ENCODE data around the gene FBXL13. TPM values are rescaled to one million over a fixed set of nuclear protein-coding genes. Genes with fewer than 3 reads are reported as not detected.

Gene FBXL13
- total RNA-seq, 2 donors from 2014 or later: 0.95 to 2.5 TPM

GRCh38 chr7:102918845-102919244, 155.8 kb downstream of the FBXL13 start:
- ATAC-seq (ENCODE audit: insufficient number of reproducible peaks, low FRiP score, low read depth): no peak
- Histone ChIP-seq H3K36me3 (no peaks in the 10 kb centered on the region), H3K4me3 (no peak overlapping the region), H3K9me3 (no peaks in the 10 kb centered on the region), H3K27me3 (replicated peaks; ENCODE audit: insufficient read depth) (no peaks in the 10 kb centered on the region), H3K27ac (no peak overlapping the region), H3K4me1 (ENCODE audit: control insufficient read depth in 1 of 2, low read depth in 2 of 2) (peaks cover 31 to 40% of the 10 kb centered on the region in 2 donors)
- DNase-seq (ENCODE audit: low spot score): no peak
- TF ChIP-seq, protein P1, sequence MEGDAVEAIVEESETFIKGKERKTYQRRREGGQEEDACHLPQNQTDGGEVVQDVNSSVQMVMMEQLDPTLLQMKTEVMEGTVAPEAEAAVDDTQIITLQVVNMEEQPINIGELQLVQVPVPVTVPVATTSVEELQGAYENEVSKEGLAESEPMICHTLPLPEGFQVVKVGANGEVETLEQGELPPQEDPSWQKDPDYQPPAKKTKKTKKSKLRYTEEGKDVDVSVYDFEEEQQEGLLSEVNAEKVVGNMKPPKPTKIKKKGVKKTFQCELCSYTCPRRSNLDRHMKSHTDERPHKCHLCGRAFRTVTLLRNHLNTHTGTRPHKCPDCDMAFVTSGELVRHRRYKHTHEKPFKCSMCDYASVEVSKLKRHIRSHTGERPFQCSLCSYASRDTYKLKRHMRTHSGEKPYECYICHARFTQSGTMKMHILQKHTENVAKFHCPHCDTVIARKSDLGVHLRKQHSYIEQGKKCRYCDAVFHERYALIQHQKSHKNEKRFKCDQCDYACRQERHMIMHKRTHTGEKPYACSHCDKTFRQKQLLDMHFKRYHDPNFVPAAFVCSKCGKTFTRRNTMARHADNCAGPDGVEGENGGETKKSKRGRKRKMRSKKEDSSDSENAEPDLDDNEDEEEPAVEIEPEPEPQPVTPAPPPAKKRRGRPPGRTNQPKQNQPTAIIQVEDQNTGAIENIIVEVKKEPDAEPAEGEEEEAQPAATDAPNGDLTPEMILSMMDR (IDR thresholded peaks at IDR 0.05): no peak

DNA sequence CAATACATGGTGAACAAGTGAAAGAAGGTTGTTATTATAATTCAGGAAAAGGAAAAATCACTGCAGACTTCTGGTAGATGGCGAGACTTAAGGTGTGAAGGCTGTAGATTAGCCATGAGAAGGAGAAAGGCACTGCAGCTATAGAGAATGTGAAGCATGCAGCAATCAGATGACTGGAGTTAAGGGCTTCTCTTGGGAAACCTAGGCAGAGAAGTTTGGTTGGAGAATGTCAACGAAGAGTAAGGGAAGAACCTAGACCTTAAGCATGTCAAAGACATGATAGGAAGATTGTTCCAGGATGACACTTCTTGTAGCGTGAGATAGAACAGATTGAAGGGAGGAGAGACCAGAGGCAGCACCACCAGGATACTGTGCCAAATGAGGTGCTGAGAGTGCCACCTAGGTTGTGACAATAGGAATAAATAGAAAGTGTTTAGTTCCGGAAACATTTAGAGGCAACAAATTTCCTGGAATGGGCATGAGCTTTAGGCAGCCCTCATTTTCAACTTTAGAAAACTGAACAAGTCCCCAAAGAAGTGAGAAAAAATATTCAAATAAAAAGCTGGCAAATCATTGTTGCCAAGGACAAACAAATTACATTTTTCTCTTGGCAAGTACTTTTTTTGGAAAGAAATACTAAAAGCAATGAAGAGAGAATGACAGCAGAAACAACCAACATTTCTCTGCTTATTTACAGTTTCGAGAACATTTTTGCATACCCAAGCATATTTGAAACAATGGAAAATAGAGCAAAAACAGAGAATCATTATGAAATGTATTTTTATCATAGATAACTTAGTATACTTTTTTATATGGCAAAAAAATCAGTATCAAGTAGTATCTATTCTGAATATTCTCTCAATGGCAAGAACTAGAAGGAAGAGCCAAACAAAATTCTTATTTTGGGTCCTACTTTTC, 156.9 kb downstream of the FBXL13 start:
- no peaks in the 10 kb centered on the region for H3K36me3 ChIP-seq
- peak overlapping the region; percentile 48 to 76 for H3K27ac ChIP-seq
- H3K27me3 ChIP-seq (replicated peaks; ENCODE audit: insufficient read depth): no peaks in the 10 kb centered on the region
- TF ChIP-seq, protein P1 (IDR thresholded peaks at IDR 0.05): no peak
- no peaks in the 10 kb centered on the region for H3K9me3 ChIP-seq
- no peak for ATAC-seq (ENCODE audit: insufficient number of reproducible peaks, low FRiP score, low read depth)
- H3K4me1 ChIP-seq (ENCODE audit: control insufficient read depth in 1 of 2, low read depth in 2 of 2): peaks cover 31 to 40% of the 10 kb centered on the region in 2 donors
- peak overlapping the region; percentile 4 for H3K4me3 ChIP-seq
- no peak for DNase-seq (ENCODE audit: low spot score)

DNA sequence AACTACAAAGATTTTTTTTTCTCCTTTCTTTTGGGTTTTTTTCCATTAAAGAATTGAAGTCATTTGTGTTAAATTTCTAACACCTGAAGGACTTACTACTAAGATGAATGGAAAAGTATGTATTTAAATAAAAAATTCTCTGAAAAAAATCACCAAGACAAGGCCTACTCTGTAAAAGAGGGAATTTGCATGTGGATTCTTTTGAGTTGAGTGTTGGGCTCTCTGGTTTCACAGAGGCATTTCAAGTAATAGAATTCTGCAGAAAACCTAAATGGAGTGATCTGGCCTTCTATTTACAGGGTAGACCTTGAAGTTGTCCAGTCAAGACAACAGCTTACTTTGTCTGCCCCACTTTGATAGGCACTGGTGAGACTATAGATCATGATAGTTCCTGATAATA, 157.7 kb downstream of the FBXL13 start:
- DNase-seq (ENCODE audit: low spot score): no peak
- Histone ChIP-seq H3K4me3 (peak overlapping the region; percentile 1), H3K27me3 (replicated peaks; ENCODE audit: insufficient read depth) (no peaks in the 10 kb centered on the region), H3K27ac (peak overlapping the region; percentile 48 to 76), H3K4me1 (ENCODE audit: control insufficient read depth in 1 of 2, low read depth in 2 of 2) (peaks cover 31 to 40% of the 10 kb centered on the region in 2 donors), H3K9me3 (no peaks in the 10 kb centered on the region), H3K36me3 (no peaks in the 10 kb centered on the region)
- no peak for ATAC-seq (ENCODE audit: insufficient number of reproducible peaks, low FRiP score, low read depth)
- TF ChIP-seq, protein P1 (IDR thresholded peaks at IDR 0.05): no peak

DNA sequence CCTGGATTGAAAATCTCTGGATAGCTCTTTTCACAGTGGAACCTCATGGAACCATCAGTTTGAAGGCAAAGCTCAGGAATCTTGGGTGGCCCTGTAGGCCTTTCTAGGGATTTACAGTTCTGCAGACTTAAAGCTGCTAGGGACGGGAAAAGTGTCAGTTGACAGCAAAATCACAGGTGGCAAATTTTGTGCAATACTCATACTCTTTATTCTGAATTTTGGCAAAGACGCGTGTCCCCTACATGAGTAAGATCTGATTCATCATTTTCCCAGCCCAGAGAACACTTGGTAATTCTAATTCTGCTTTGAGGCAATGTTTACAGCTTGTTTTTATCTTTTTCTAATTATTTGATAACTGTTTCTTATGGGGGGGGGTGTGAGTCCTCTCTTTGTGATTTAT, 158.2 kb downstream of the FBXL13 start:
- TF ChIP-seq, protein P1 (IDR thresholded peaks at IDR 0.05): no peak
- peak; percentile 56 for ATAC-seq (ENCODE audit: insufficient number of reproducible peaks, low FRiP score, low read depth)
- H3K27me3 ChIP-seq (replicated peaks; ENCODE audit: insufficient read depth): no peaks in the 10 kb centered on the region
- peak overlapping the region; percentile 39 to 76 for H3K27ac ChIP-seq
- H3K9me3 ChIP-seq: no peaks in the 10 kb centered on the region
- peak overlapping the region; percentile 16 for H3K4me3 ChIP-seq
- peaks cover 31 to 40% of the 10 kb centered on the region in 2 donors for H3K4me1 ChIP-seq (ENCODE audit: control insufficient read depth in 1 of 2, low read depth in 2 of 2)
- H3K36me3 ChIP-seq: no peaks in the 10 kb centered on the region
- DNase-seq (ENCODE audit: low spot score): no peak

- TF ChIP-seq, protein P1 (IDR thresholded peaks at IDR 0.05): no peak
- Histone ChIP-seq H3K4me1 (ENCODE audit: control insufficient read depth in 1 of 2, low read depth in 2 of 2) (peaks cover 31 to 40% of the 10 kb centered on the region in 2 donors), H3K36me3 (no peaks in the 10 kb centered on the region), H3K9me3 (no peaks in the 10 kb centered on the region), H3K27ac (peak overlapping the region; percentile 82 to 85), H3K4me3 (peak overlapping the region; percentile 53), H3K27me3 (replicated peaks; ENCODE audit: insufficient read depth) (no peaks in the 10 kb centered on the region)
- peak; percentile 94 for ATAC-seq (ENCODE audit: insufficient number of reproducible peaks, low FRiP score, low read depth)
- DNase-seq (ENCODE audit: low spot score): peak; percentile 78
Observed at GRCh38 chr7:102914585-102914984, 160.0 kb downstream of the FBXL13 start.

Data from thoracic aorta (tissue), 2 donors.